Spleen (tissue), 11 donors: Measurements from ENCODE around the gene RORC. TPM values are rescaled to one million over a fixed set of nuclear protein-coding genes. Genes with fewer than 3 reads are reported as not detected.
"Not testable (repeated sequence)": the region's sequence is repeated elsewhere in the genome, so short reads cannot be mapped to it uniquely, and the experiment has no call there.

ENCODE experiments used
- DNase-seq: peaks from one replicate; pipeline ENCODE4 v3.0.0-alpha.2; 2020
- H3K27ac ChIP-seq, 8 donors: fragments of 200-600 bp; sonication (generic) in 7 of 8; 1 replicate in 4 of 8; 2 replicates in 4 of 8; pipeline versions ENCODE4 v1.5.0 to v1.8.0; 2016 to 2021; ENCODE audit warnings: inconsistent platforms in 4 of 8, mild to moderate bottlenecking in 4 of 8, moderate library complexity in 1 of 8
- H3K27me3 ChIP-seq, 7 donors: fragments of 200-600 bp; sonication (generic) in 6 of 7; replicated peaks in 1 of 7; 1 replicate in 4 of 7; 2 replicates in 3 of 7; pipeline versions ENCODE4 v1.5.0 to v1.8.0; 2016 to 2021; ENCODE audit warnings: inconsistent platforms in 3 of 7, mild to moderate bottlenecking in 1 of 7
- H3K36me3 ChIP-seq, 6 donors: fragments of 200-600 bp; sonication (generic) in 5 of 6; 1 replicate in 4 of 6; 2 replicates in 2 of 6; pipeline versions ENCODE4 v1.5.0 to v1.8.0; 2016 to 2021; ENCODE audit warnings: inconsistent platforms in 2 of 6
- H3K4me1 ChIP-seq, 6 donors: fragments of 200-600 bp; sonication (generic) in 5 of 6; 1 replicate in 3 of 6; 2 replicates in 3 of 6; pipeline versions ENCODE4 v1.5.0 to v1.8.0; 2016 to 2021; ENCODE audit warnings: inconsistent platforms in 3 of 6
- H3K4me3 ChIP-seq, 8 donors: fragments of 200-600 bp; sonication (generic) in 7 of 8; 1 replicate in 4 of 8; 2 replicates in 4 of 8; pipeline versions ENCODE4 v1.5.0 to v1.8.0; 2016 to 2021; ENCODE audit warnings: inconsistent platforms in 4 of 8, mild to moderate bottlenecking in 4 of 8, moderate library complexity in 2 of 8
- H3K9me3 ChIP-seq, 8 donors: fragments of 200-600 bp; sonication (generic) in 7 of 8; 1 replicate in 4 of 8; 2 replicates in 4 of 8; pipeline versions ENCODE4 v1.5.0 to v1.8.0; 2016 to 2021; ENCODE audit warnings: inconsistent platforms in 4 of 8
- CTCF ChIP-seq, 11 experiments: fragments of 200-600 bp in 7 of 11; fragments of 450-650 bp in 4 of 11; sonication (generic) in 4 of 11; IDR thresholded peaks in 8 of 11; conservative IDR thresholded peaks in 3 of 11; 1 replicate in 7 of 11; 2 replicates in 4 of 11; pipeline versions ENCODE4 v1.4.0 to v1.8.0; 2016 to 2021; ENCODE audit warnings: antibody characterized with exemption in 11 of 11, inconsistent platforms in 4 of 11, mild to moderate bottlenecking in 1 of 11
- POLR2A ChIP-seq, 3 donors: fragments of 450-650 bp; IDR thresholded peaks; one replicate each; pipeline ENCODE4 v1.5.1; 2017; ENCODE audit warnings: antibody characterized with exemption in 3 of 3, mild to moderate bottlenecking in 1 of 3
- POLR2AphosphoS5 ChIP-seq, 3 donors: sonication (generic); formaldehyde crosslinking; IDR thresholded peaks; one replicate each; pipeline ENCODE4 v1.5.1; 2017; ENCODE audit warnings: antibody characterized with exemption in 3 of 3
- WGBS, 5 donors: extraction: QIAGEN DNeasy Blood & Tissue Kit in 3 of 5; methylation state at CpG; one replicate each; pipeline versions ENCODE4 v1.1.5 to v1.1.7; 2013 to 2018; 5-methylcytosine and 5-hydroxymethylcytosine counted together
- intact Hi-C: fragments of 100-400 bp; cut with DNase I; formaldehyde crosslinking; loops from one replicate; pipeline ENCODE4 v1.15.0; 2023; ENCODE audit warnings: low total_unique reads
- polyA plus RNA-seq, 3 donors: library from polyadenylated mRNA; stranded (reverse); fragments of 200-250 nt; gene quantifications; one replicate each; pipeline ENCODE4 v1.2.1, GENCODE V29; 2013
- total RNA-seq, 7 donors: library from RNA; depleted of rRNA in 3 of 7; stranded (reverse); fragments of >200 nt in 3 of 7; fragmentation: NEBNext Ultra II Directional in 4 of 7; extraction: Animal tissue kit (Norgen Biotek cat#: 25700) in 4 of 7; gene quantifications; one replicate each; pipeline versions ENCODE4 v1.1.0 to v1.2.1, GENCODE V29; 2016 to 2021
- donor health status: healthy with polysubstance abuse.
- donor health status: DM: no; HTN: no; CAD: no; lungs with moderate emphysema.
- donor health status: DM: no; HTN: no; CAD: no.
- donor health status: Bipolar disorder and iron deficiency.
- donor health status: healthy.
- donor health status: DM: no; HTN: no; CAD: no.
- donor health status: DM: yes; HTN: yes; CAD: no.

The RORC gene
- total and polyA plus RNA-seq, 10 donors = 0.14 to 4.1 (median 1.6) TPM

GRCh38 chr1:151858030-151858746, 26.6 kb upstream of the RORC start:
- intact Hi-C loops = no loop called here
- no peak for DNase-seq
- WGBS, 5 donors = 60 to 85% (median 71%) methylated on average over 3 of the region's 3 CpGs
- H3K27me3 ChIP-seq = no peaks in the 10 kb centered on the region
- H3K36me3 ChIP-seq = no peaks in the 10 kb centered on the region
- H3K27ac ChIP-seq = no peak overlapping the region
- no peaks in the 10 kb centered on the region for H3K4me1 ChIP-seq
- H3K4me3 ChIP-seq = no peak overlapping the region
- TF ChIP-seq POLR2AphosphoS5 (IDR thresholded peaks at IDR 0.05) = no peak
- no peak for TF ChIP-seq CTCF (IDR thresholded peaks at IDR 0.05 in 8 of 11, conservative IDR thresholded peaks at IDR 0.05 in 3 of 11)
- no peak for TF ChIP-seq POLR2A (IDR thresholded peaks at IDR 0.05)
- H3K9me3 ChIP-seq = no peaks in the 10 kb centered on the region

- H3K36me3 ChIP-seq = no peaks in the 10 kb centered on the region
- WGBS, 5 donors = 50 to 62% (median 58%) methylated on average over 4 of the region's 4 CpGs
- H3K9me3 ChIP-seq = no peaks in the 10 kb centered on the region
- no peaks in the 10 kb centered on the region for H3K4me1 ChIP-seq
- no peak for DNase-seq
- H3K27me3 ChIP-seq = no peaks in the 10 kb centered on the region
- H3K4me3 ChIP-seq = no peak overlapping the region
- intact Hi-C loops = no loop called here
- no peak overlapping the region for H3K27ac ChIP-seq
- TF ChIP-seq POLR2AphosphoS5 (IDR thresholded peaks at IDR 0.05) (no peak), CTCF (IDR thresholded peaks at IDR 0.05 in 8 of 11, conservative IDR thresholded peaks at IDR 0.05 in 3 of 11) (no peak), POLR2A (IDR thresholded peaks at IDR 0.05) (no peak)
Observed at GRCh38 chr1:151855933-151856332, 24.3 kb upstream of the RORC start.

- intact Hi-C loops, H3K27ac ChIP-seq, H3K4me1 ChIP-seq, H3K9me3 ChIP-seq, H3K36me3 ChIP-seq, H3K27me3 ChIP-seq, H3K4me3 ChIP-seq, DNase-seq: not testable (repeated sequence)
- WGBS, 5 donors = 82 to 91% (median 90%) methylated on average over 8 of the region's 8 CpGs
Observed at GRCh38 chr1:151855516-151855915, 23.9 kb upstream of the RORC start.

- intact Hi-C loops = no loop called here
- Histone ChIP-seq H3K36me3 (no peaks in the 10 kb centered on the region), H3K27ac (no peak overlapping the region), H3K9me3 (no peaks in the 10 kb centered on the region), H3K4me1 (no peaks in the 10 kb centered on the region), H3K4me3 (no peak overlapping the region), H3K27me3 (no peaks in the 10 kb centered on the region)
- 82 to 94% (median 84%) methylated on average over 7 of the region's 7 CpGs for WGBS, 5 donors
- DNase-seq = no peak
- TF ChIP-seq CTCF (IDR thresholded peaks at IDR 0.05 in 8 of 11, conservative IDR thresholded peaks at IDR 0.05 in 3 of 11) (no peak), POLR2A (IDR thresholded peaks at IDR 0.05) (no peak), POLR2AphosphoS5 (IDR thresholded peaks at IDR 0.05) (no peak)
Observed at GRCh38 chr1:151854658-151855057, 23.1 kb upstream of the RORC start.
